Measurements from ENCODE around the gene ASAH2B. TPM values are rescaled to one million over a fixed set of nuclear protein-coding genes. Genes with fewer than 3 reads are reported as not detected.
"Not testable (repeated sequence)": the region's sequence is repeated elsewhere in the genome, so short reads cannot be mapped to it uniquely, and the experiment has no call there.

ASAH2B gene
- total and polyA plus RNA-seq, 2 of the 4 experiments (the other 2 are of a cell fraction), result 3.7 to 5.0 TPM

GRCh38 chr10:50742820-50743219 lies 3.1 kb downstream of the ASAH2B start:
- POLR2A ChIA-PET (ENCODE audit: unreplicated experiment), result not testable (repeated sequence)
- WGBS, 2 experiments (ENCODE audit: extremely low coverage in 2 of 2, insufficient read length in 1 of 2), result no CpG with 5 or more reads among the region's 10 CpGs

DNA sequence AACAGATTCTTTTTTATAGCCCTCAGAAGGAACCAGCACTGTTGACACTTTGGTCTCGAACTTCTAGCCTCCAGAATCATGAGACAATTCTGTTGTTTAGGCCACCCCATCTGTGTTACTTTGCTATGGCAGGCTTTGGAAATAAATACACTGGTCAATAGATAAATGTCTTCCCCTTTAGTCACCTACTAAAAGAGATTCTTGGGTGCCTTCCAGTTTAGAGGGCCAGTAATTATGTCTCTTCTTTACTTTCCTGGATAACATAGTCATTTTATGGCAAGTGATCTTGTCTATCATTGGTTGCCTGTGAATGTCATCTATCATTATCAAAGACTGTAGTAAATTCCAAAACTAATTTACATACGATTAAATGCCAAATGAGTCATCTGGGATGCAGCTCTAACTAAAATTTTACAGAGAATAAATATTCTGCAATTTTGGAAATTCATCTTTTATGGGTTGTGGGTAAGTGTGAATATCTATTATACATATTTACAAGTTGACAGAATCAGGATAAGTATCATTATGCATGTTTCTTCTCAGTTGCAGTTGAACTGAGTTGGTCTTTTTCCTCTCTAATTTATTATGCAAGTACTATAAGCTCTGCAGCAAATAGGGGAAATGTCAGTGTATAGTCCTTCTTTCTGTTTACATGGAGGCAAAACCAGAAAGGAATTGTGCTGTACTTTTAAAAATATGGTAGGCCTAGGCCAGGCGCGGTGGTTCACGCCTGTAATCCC lies 27.2 kb downstream of the ASAH2B start:
- POLR2A ChIA-PET (ENCODE audit: unreplicated experiment), result not testable (repeated sequence)
- intact Hi-C loops (cut with micrococcal nuclease), result loop anchor here (10.0 kb wide), 1 partner anchor 592 kb away; no protein-coding TSS in a partner anchor

More at GRCh38 chr10:50742820-50743219, 3.1 kb downstream of the ASAH2B start:
- H2AK5ac ChIP-seq (ENCODE audit: low read depth, low read length); H2AK9ac ChIP-seq (replicated peaks; ENCODE audit: low read depth, low read length, poor library complexity); DNase-seq; H3K36me3 ChIP-seq (ENCODE audit: control insufficient read depth, insufficient read depth, low read length); H4K20me1 ChIP-seq (ENCODE audit: insufficient read depth, low read length); H3K4me1 ChIP-seq (ENCODE audit: control insufficient read depth, insufficient read depth, low read length); H4K5ac ChIP-seq (ENCODE audit: low read depth, low read length); ATAC-seq (ENCODE audit: low read depth); H3K9me3 ChIP-seq (ENCODE audit: control insufficient read depth, insufficient read depth, low read length); H3K4me2 ChIP-seq (ENCODE audit: low read depth, low read length); H3K56ac ChIP-seq (ENCODE audit: extremely low read depth, insufficient read depth, low read length); BruUV-seq (replicated peaks); in situ Hi-C loops (cut with MboI; ENCODE audit: low sequenced_read_pairs); H3K23ac ChIP-seq (ENCODE audit: low read depth, low read length); H3K79me1 ChIP-seq (ENCODE audit: low read depth in 1 of 2, low read length in 2 of 2); dilution Hi-C loops (cut with HindIII; ENCODE audit: low sequenced_read_pairs, unreplicated experiment); H2BK120ac ChIP-seq (ENCODE audit: low read depth, low read length); H3K4ac ChIP-seq (ENCODE audit: low read depth, low read length); H3K27ac ChIP-seq (ENCODE audit: insufficient read depth, low read length); H3K14ac ChIP-seq (replicated peaks; ENCODE audit: low read depth, low read length); H2AFZ ChIP-seq (replicated peaks; ENCODE audit: low read length, poor library complexity); H4K8ac ChIP-seq (ENCODE audit: low read depth in 2 of 2, low read length in 2 of 2); H2BK15ac ChIP-seq (ENCODE audit: low read depth, low read length); H2BK20ac ChIP-seq (ENCODE audit: low read depth, low read length); H2BK5ac ChIP-seq (ENCODE audit: low read depth, low read length, poor library complexity, severe bottlenecking); CTCF ChIA-PET; H3K9me1 ChIP-seq (ENCODE audit: insufficient read depth, low read length); H3K27me3 ChIP-seq (ENCODE audit: control insufficient read depth, insufficient read depth, low read length); H4K91ac ChIP-seq (ENCODE audit: insufficient read depth, low read depth, low read length); H3K4me3 ChIP-seq (ENCODE audit: insufficient read depth, low read depth, low read length); H3K18ac ChIP-seq (ENCODE audit: low read depth, low read length); H3K9ac ChIP-seq (ENCODE audit: low read depth, low read length): not testable (repeated sequence)
- intact Hi-C loops (cut with micrococcal nuclease), result loop anchor here (5.0 kb wide), 1 partner anchor 121 kb away; the partner anchor contains the start of gene SGMS1

More for the DNA sequence above, 27.2 kb downstream of the ASAH2B start:
- in situ Hi-C loops (cut with MboI; ENCODE audit: low sequenced_read_pairs); H2AFZ ChIP-seq (replicated peaks; ENCODE audit: low read length, poor library complexity); H3K4ac ChIP-seq (ENCODE audit: low read depth, low read length); H3K4me3 ChIP-seq (ENCODE audit: insufficient read depth, low read depth, low read length); H4K20me1 ChIP-seq (ENCODE audit: insufficient read depth, low read length); H3K56ac ChIP-seq (ENCODE audit: extremely low read depth, insufficient read depth, low read length); H2BK120ac ChIP-seq (ENCODE audit: low read depth, low read length); H2BK5ac ChIP-seq (ENCODE audit: low read depth, low read length, poor library complexity, severe bottlenecking); H3K79me1 ChIP-seq (ENCODE audit: low read depth in 1 of 2, low read length in 2 of 2); H3K4me2 ChIP-seq (ENCODE audit: low read depth, low read length); dilution Hi-C loops (cut with HindIII; ENCODE audit: low sequenced_read_pairs, unreplicated experiment); H4K91ac ChIP-seq (ENCODE audit: insufficient read depth, low read depth, low read length); H2AK9ac ChIP-seq (replicated peaks; ENCODE audit: low read depth, low read length, poor library complexity); H3K4me1 ChIP-seq (ENCODE audit: control insufficient read depth, insufficient read depth, low read length); H3K9me1 ChIP-seq (ENCODE audit: insufficient read depth, low read length); H3K23ac ChIP-seq (ENCODE audit: low read depth, low read length); BruUV-seq (replicated peaks); H3K27me3 ChIP-seq (ENCODE audit: control insufficient read depth, insufficient read depth, low read length); H3K14ac ChIP-seq (replicated peaks; ENCODE audit: low read depth, low read length); H3K9me3 ChIP-seq (ENCODE audit: control insufficient read depth, insufficient read depth, low read length); H3K27ac ChIP-seq (ENCODE audit: insufficient read depth, low read length); CTCF ChIA-PET; H2AK5ac ChIP-seq (ENCODE audit: low read depth, low read length); H4K8ac ChIP-seq (ENCODE audit: low read depth in 2 of 2, low read length in 2 of 2); H4K5ac ChIP-seq (ENCODE audit: low read depth, low read length); H2BK20ac ChIP-seq (ENCODE audit: low read depth, low read length); H2BK15ac ChIP-seq (ENCODE audit: low read depth, low read length); H3K9ac ChIP-seq (ENCODE audit: low read depth, low read length); H3K36me3 ChIP-seq (ENCODE audit: control insufficient read depth, insufficient read depth, low read length); H3K18ac ChIP-seq (ENCODE audit: low read depth, low read length): not testable (repeated sequence)
- no CpG with 5 or more reads among the region's 5 CpGs for WGBS, 2 experiments (ENCODE audit: extremely low coverage in 2 of 2, insufficient read length in 1 of 2)
- DNase-seq (peak; percentile 55), ATAC-seq (ENCODE audit: low read depth) (peak; percentile 82)

All from IMR-90 (cell line).